DOHH2 (cell line): Measurements from ENCODE around the gene MCF2L.

Source experiments
- H3F3A ChIP-seq: fragments of 200-600 bp; sonication (generic), shearing (Covaris generic); 2 replicates; pipeline ENCODE4 v1.6.0; 2016; ENCODE audit warnings: antibody characterized with exemption, mild to moderate bottlenecking; ENCODE audit not compliant: control insufficient read depth, insufficient read depth
- H3K27ac ChIP-seq: fragments of 200-600 bp; sonication (generic); 2 replicates; pipeline ENCODE4 v1.5.1; 2014; ENCODE audit warnings: low read depth, mild to moderate bottlenecking, low read length, moderate library complexity
- H3K27me3 ChIP-seq: fragments of 200-600 bp; sonication (generic); 2 replicates; pipeline ENCODE4 v1.6.1; 2014; ENCODE audit warnings: mild to moderate bottlenecking, low read length, mixed read lengths; ENCODE audit not compliant: control insufficient read depth
- H3K36me3 ChIP-seq: fragments of 200-600 bp; sonication (generic); 2 replicates; pipeline ENCODE4 v1.6.1; 2014; ENCODE audit warnings: mild to moderate bottlenecking, low read length, moderate library complexity, mixed read lengths; ENCODE audit not compliant: control insufficient read depth
- H3K4me1 ChIP-seq: fragments of 200-600 bp; sonication (generic); 2 replicates; pipeline ENCODE4 v1.6.1; 2014; ENCODE audit warnings: mild to moderate bottlenecking, low read length, mixed read lengths; ENCODE audit not compliant: control insufficient read depth
- H3K4me2 ChIP-seq: fragments of 200-600 bp; sonication (generic); 2 replicates; pipeline ENCODE4 v1.6.0; 2014; ENCODE audit warnings: mild to moderate bottlenecking, low read length, moderate library complexity
- H3K4me3 ChIP-seq: fragments of 200-600 bp; sonication (generic); 2 replicates; pipeline ENCODE4 v1.5.1; 2014; ENCODE audit warnings: mild to moderate bottlenecking, low read length, mixed read lengths
- H3K79me2 ChIP-seq: fragments of 200-600 bp; sonication (generic); 2 replicates; pipeline ENCODE4 v1.6.1; 2014; ENCODE audit warnings: mild to moderate bottlenecking, low read length, mixed read lengths; ENCODE audit not compliant: control insufficient read depth
- H3K9me2 ChIP-seq: fragments of 200-600 bp; sonication (generic); replicated peaks from 2 replicates; pipeline ENCODE4 v1.6.1; 2014; ENCODE audit warnings: mild to moderate bottlenecking, low read length, mixed read lengths; ENCODE audit not compliant: control insufficient read depth
- H3K9me3 ChIP-seq: fragments of 200-600 bp; sonication (generic); 2 replicates; pipeline ENCODE4 v1.6.1; 2014; ENCODE audit warnings: antibody characterized with exemption, low read length, mixed read lengths; ENCODE audit not compliant: control insufficient read depth, insufficient read depth
- H4K20me1 ChIP-seq: fragments of 200-600 bp; sonication (generic); 2 replicates; pipeline ENCODE4 v1.6.0; 2014; ENCODE audit warnings: low read depth, mild to moderate bottlenecking, antibody characterized with exemption, low read length, moderate library complexity; ENCODE audit not compliant: control insufficient read depth, insufficient read depth
- EZH2phosphoT487 ChIP-seq: fragments of 200-600 bp; sonication (generic); IDR thresholded peaks from 2 replicates; pipeline ENCODE4 v1.6.1; 2017; ENCODE audit warnings: borderline replicate concordance, mild to moderate bottlenecking, antibody characterized with exemption, low read length, moderate library complexity, mixed read lengths
- TF ChIP-seq, protein P1 (sequence below): fragments of 200-600 bp; sonication (generic); IDR thresholded peaks from one replicate; pipeline ENCODE4 v1.5.1; 2014; ENCODE audit warnings: antibody characterized with exemption, mild to moderate bottlenecking, low read depth, low read length; ENCODE audit not compliant: poor library complexity, severe bottlenecking

MCF2L gene

DNA sequence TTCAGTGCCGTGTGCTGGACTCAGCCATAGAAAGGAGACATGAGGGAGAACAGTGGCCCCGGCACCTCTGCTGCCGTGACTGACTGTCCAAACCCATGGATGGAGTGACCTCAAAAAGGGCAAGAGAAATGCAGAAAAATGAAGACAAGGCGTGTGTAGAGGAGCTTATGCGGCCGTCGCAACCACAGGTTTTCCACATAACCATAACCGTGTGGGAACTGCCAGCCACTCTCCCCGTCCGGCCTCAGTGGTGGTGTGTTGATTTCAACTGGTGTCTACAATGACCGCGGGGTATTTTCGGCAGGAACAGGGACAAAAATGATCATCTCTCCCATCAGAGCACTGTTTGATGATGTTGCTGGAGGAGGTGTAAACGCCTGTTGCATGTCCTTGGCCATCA lies 93.7 kb downstream of the MCF2L start:
- H3K9me3 ChIP-seq, result peaks cover 16% of the 10 kb centered on the region; the same call in 1 of the 2 replicates
- TF ChIP-seq, protein P1, sequence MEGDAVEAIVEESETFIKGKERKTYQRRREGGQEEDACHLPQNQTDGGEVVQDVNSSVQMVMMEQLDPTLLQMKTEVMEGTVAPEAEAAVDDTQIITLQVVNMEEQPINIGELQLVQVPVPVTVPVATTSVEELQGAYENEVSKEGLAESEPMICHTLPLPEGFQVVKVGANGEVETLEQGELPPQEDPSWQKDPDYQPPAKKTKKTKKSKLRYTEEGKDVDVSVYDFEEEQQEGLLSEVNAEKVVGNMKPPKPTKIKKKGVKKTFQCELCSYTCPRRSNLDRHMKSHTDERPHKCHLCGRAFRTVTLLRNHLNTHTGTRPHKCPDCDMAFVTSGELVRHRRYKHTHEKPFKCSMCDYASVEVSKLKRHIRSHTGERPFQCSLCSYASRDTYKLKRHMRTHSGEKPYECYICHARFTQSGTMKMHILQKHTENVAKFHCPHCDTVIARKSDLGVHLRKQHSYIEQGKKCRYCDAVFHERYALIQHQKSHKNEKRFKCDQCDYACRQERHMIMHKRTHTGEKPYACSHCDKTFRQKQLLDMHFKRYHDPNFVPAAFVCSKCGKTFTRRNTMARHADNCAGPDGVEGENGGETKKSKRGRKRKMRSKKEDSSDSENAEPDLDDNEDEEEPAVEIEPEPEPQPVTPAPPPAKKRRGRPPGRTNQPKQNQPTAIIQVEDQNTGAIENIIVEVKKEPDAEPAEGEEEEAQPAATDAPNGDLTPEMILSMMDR, result no peak
- no peak for TF ChIP-seq EZH2phosphoT487

DNA sequence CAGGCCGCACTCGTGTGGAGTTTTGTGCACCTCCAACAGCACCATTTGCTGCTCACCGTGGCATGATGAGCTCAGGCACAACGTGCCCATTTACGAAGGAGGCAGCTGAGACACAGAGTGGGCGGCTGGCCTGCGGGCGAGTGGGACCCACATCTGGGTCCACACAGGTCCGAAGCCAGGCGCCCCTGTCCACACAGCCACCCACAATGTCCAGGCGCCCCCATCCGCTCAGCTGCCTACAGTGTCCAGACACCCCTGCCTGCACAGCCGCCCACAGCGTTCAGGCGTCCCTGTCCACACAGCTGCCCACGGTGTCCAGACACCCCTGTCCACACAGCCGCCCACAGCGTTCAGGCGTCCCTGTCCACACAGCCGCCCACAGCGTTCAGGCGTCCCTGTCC lies 94.1 kb downstream of the MCF2L start:
- Histone ChIP-seq H3K4me2 (no peak overlapping the region), H3K27me3 (no peaks in the 10 kb centered on the region), H4K20me1 (no peaks in the 10 kb centered on the region), H3K36me3 (no peaks in the 10 kb centered on the region), H3K27ac (no peak overlapping the region), H3K4me3 (no peak overlapping the region), H3K9me2 (no peaks in the 10 kb centered on the region), H3F3A (no peaks in the 10 kb centered on the region), H3K9me3 (peaks cover 13% of the 10 kb centered on the region; the same call in 1 of the 2 replicates), H3K4me1 (no peaks in the 10 kb centered on the region), H3K79me2 (no peaks in the 10 kb centered on the region)
- TF ChIP-seq, protein P1, result no peak
- no peak for TF ChIP-seq EZH2phosphoT487

More for the DNA sequence above, 93.7 kb downstream of the MCF2L start:
- H3F3A ChIP-seq, result no peaks in the 10 kb centered on the region
- H3K79me2 ChIP-seq, result no peaks in the 10 kb centered on the region
- no peak overlapping the region for H3K4me2 ChIP-seq
- H3K9me2 ChIP-seq, result no peaks in the 10 kb centered on the region
- no peak overlapping the region for H3K4me3 ChIP-seq
- no peaks in the 10 kb centered on the region for H3K36me3 ChIP-seq
- H3K4me1 ChIP-seq, result no peaks in the 10 kb centered on the region
- no peaks in the 10 kb centered on the region for H3K27me3 ChIP-seq
- no peaks in the 10 kb centered on the region for H4K20me1 ChIP-seq
- H3K27ac ChIP-seq, result no peak overlapping the region

DNA sequence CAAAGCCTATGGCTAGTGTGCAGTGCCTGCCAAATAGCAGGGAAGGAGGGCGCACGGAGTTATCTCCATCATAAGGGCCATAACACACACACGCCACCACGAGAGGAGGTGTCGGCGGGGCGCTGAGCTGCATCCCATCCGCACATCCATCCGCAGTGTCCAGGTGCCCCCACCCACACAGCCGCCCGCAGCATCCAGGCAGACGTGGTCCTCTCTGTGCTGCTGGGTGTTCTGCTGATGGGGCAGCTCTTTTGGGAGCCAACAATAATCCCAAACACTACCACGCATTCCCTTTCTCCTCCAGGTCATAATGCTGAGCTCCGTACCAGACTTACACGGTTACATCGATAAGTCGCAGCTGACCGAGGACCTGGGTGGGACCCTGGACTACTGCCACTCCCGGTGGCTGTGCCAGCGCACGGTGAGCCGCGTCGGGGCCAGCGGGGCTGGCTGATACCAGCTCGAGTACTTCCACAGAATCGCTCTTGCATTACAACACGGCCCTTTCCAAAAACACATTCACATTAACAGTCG lies 95.1 kb downstream of the MCF2L start:
- Histone ChIP-seq H3K4me2 (no peak overlapping the region), H3K27ac (no peak overlapping the region), H3K36me3 (no peaks in the 10 kb centered on the region), H4K20me1 (no peaks in the 10 kb centered on the region), H3K9me3 (peaks cover 3% of the 10 kb centered on the region; the same call in 1 of the 2 replicates), H3F3A (no peaks in the 10 kb centered on the region), H3K79me2 (no peaks in the 10 kb centered on the region), H3K27me3 (no peaks in the 10 kb centered on the region), H3K4me1 (no peaks in the 10 kb centered on the region), H3K4me3 (no peak overlapping the region), H3K9me2 (no peaks in the 10 kb centered on the region)
- TF ChIP-seq, protein P1, result no peak
- no peak for TF ChIP-seq EZH2phosphoT487
